RWPE1 (cell line): ENCODE data around the gene SSX7.
"Not testable (repeated sequence)": the region's sequence is repeated elsewhere in the genome, so short reads cannot be mapped to it uniquely, and the experiment has no call there.

Experiments
- CTCF ChIA-PET: fragments of 350-600 bp; sonication (Branson Sonifier 250); formaldehyde crosslinking; extraction: SDS; loops from one replicate; lab custom pipeline; 2021; lab: Yijun Ruan, JAX
- POLR2A ChIA-PET: fragments of 400-600 bp; formaldehyde crosslinking; extraction: SDS; loops from one replicate; lab custom pipeline; 2020; ENCODE audit warnings: antibody characterized with exemption; ENCODE audit not compliant: low non-redundant PET; lab: Yijun Ruan, JAX
- DNase-seq: peaks from one replicate; pipeline ENCODE4 v3.0.0; 2012; ENCODE audit warnings: low spot score
- H3K27ac ChIP-seq: fragments of 450-650 bp; 2 replicates; pipeline ENCODE4 v1.5.1; 2017
- TF ChIP-seq, protein P1 (sequence below): fragments of 450-650 bp; conservative IDR thresholded peaks from 2 replicates; pipeline ENCODE4 v1.5.1; 2017; ENCODE audit warnings: low read depth, mild to moderate bottlenecking

Gene SSX7, protein sequence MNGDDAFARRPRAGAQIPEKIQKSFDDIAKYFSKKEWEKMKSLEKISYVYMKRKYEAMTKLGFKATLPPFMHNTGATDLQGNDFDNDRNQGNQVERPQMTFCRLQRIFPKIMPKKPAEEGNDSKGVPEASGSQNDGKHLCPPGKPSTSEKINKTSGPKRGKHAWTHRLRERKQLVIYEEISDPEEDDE

DNA sequence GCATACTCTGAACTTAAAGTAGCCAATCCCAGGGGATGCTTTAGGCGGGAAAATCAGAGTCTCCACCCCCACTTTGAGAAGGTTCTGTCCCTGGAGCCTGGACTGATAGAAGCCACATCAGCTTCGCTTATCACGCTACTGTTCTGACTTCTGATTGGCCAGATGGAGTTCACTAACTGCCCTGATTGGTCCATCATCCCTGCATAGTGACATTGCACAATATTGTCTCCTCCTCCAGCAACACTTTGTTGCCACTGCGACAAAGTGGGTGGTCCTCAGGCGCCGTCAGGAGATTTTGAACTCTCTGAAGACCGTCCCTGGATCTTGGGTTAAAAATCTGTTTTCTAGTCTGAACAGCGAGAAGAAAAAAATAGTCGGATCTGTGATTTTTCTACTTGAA, at the start of gene SSX7:
SSX7 (minus strand) TSS at position 101 of the 400 bp plus-strand sequence. CDS start 1,428 bp downstream, outside the sequence.
- DNase-seq, POLR2A ChIA-PET, CTCF ChIA-PET, H3K27ac ChIP-seq: not testable (repeated sequence)

DNA sequence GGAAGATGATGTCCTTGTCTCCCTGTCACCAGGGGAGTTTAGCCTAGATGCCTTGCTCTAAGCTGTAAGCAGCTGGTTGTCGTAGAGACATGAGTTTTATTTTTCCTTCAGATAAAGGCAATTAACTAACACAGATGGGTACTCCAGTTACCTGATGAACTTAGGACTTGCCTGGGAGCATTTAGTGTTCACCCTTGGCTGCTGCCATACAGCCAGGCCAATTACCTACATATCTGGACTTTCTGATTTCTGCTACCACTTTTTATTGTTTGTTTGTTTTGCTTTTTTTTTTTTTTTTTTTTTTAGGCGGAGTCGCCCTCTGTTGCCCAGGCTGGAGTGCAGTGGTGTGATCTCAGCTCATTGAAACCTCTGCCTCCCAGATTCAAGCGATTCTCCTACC, 37.3 kb upstream of the SSX7 start:
- DNase-seq, H3K27ac ChIP-seq, CTCF ChIA-PET, POLR2A ChIA-PET: not testable (repeated sequence)

DNA sequence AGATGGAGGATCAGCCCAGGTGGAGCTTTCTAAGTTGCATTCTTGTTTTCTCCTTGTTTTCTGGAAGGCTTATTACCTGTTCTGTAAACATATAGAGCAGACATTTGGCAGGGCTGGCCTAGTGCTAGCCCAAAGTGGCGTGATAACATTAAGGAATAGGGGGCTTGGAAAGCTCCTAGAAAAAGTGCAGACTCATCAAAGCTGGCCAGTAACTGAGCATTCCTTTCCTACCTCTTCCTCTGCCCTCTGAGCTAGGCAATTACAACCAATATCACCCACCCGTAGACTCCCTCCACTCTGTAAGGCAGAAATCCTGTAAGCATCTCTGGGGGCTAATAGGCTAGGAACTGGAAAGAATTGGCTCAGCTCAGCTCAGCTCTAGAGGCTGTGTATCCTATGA, 7.5 kb upstream of the SSX7 start:
- DNase-seq, H3K27ac ChIP-seq, CTCF ChIA-PET, POLR2A ChIA-PET: not testable (repeated sequence)

DNA sequence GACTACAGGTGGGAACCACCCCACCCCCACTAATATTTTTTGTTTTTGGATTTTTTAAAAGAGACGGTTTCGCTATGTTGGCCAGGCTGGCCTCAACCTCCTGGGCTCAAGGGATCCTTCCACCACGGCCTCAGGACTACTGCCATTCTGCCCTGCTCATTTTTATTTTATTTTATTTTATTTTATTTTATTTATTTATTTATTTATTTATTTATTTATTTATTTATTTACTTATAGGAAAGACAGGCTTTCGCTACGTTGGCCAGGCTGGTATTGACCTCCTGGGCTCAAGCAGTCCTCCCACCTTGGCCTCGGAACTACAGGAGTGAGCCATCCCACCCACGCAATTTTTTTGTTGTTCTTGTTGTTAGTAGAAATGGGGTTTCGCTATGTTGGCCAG, 775 bp upstream of the SSX7 start:
- DNase-seq, H3K27ac ChIP-seq, CTCF ChIA-PET, POLR2A ChIA-PET: not testable (repeated sequence)

DNA sequence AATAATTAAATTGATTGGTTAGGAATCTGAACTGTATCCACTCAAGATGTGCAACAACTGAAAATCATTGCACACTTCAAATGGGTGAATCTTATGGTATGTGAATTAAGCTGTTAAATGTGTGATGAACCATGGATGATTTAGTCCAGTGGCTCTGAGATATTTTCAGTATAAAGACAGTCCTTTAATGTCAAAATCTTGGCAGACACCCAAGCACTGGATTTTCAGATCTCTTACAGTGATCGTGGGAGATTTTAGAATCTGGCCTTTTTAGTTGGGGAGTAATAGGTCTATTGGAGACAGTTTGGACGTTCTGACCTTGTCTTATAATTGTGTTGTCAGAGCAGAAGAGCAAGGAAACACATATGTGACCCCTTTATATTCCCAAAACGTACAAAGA, 4.0 kb downstream of the SSX7 start:
- H3K27ac ChIP-seq, CTCF ChIA-PET, POLR2A ChIA-PET, DNase-seq: not testable (repeated sequence)

DNA sequence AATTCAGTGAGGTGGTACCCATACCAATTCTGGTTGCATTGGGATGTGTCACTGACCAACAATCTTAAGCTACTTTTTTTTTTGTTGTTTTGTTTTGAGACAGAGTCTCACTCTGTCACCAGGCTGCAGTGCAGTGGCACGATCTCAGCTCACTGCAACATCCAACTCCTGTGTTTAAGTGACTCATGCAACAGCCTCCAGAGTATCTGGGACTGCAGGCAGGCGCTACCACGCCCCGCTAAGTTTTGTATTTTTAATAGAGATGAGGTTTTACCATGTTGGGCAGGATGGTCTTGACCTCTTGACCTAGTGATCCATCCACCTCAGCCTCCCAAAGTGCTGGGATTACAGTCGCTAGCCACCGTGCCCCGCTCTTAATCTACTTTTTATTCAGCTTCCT, 5.7 kb downstream of the SSX7 start:
- POLR2A ChIA-PET, DNase-seq, CTCF ChIA-PET, H3K27ac ChIP-seq: not testable (repeated sequence)

DNA sequence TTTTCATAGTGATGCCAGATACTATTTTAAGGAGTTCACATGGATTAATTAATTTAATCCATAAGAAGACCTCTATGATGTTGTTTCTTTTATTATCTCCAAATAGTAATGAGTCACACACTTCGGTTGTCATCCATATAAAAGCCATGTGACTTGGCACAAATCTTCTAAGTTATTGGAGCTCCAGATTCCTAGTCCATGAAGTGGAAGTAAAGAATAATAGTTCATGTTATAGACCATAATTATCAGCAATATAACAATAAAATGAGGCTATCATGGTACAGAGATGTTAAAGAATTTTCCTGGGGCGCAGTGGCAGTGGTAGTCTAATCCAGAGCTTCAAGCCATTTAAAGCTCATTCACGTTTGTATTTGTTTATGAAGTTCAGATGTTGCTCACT, 26.2 kb downstream of the SSX7 start:
- CTCF ChIA-PET, POLR2A ChIA-PET, H3K27ac ChIP-seq, DNase-seq: not testable (repeated sequence)

DNA sequence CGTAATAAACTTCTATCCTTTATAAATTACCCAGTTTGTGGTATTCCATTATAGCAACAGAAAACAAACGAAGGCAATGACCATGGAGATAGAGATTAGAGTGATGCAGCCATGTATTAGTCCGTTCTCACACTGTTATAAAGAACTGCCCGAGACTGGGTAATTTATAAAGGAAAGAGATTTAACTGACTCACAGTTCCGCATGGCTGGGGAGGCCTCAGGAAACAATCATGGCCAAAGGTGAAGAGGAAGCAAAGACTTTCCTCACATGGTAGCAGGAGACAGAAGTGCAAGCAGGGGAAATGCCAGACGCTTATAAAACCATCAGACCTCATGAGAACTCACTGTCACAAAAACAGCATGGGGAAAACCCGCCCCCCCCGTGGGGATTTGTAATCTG, 34.0 kb downstream of the SSX7 start:
- POLR2A ChIA-PET, DNase-seq, CTCF ChIA-PET, H3K27ac ChIP-seq: not testable (repeated sequence)

DNA sequence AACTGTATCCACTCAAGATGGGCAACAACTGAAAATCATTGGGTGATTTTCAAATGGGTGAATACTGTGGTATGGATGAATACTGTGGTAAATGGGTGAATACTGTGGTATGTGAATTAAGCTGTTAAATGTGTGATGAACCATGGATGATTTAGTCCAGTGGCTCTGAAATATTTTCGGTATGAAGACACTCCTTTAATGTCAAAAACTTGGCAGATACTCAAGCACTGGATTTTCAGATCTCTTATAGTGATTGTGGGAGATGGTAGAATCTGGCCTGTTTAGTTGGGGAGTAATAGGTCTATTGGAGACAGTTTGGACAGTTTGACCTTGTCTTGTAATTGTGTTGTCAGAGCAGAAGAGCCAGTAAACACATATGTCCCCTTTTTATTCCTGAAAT, 45.7 kb downstream of the SSX7 start:
- ChIA-PET CTCF (no interaction called here), POLR2A (no interaction called here)
- no peak for DNase-seq
- H3K27ac ChIP-seq: no peak overlapping the region
- TF ChIP-seq, protein P1, sequence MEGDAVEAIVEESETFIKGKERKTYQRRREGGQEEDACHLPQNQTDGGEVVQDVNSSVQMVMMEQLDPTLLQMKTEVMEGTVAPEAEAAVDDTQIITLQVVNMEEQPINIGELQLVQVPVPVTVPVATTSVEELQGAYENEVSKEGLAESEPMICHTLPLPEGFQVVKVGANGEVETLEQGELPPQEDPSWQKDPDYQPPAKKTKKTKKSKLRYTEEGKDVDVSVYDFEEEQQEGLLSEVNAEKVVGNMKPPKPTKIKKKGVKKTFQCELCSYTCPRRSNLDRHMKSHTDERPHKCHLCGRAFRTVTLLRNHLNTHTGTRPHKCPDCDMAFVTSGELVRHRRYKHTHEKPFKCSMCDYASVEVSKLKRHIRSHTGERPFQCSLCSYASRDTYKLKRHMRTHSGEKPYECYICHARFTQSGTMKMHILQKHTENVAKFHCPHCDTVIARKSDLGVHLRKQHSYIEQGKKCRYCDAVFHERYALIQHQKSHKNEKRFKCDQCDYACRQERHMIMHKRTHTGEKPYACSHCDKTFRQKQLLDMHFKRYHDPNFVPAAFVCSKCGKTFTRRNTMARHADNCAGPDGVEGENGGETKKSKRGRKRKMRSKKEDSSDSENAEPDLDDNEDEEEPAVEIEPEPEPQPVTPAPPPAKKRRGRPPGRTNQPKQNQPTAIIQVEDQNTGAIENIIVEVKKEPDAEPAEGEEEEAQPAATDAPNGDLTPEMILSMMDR: no peak

DNA sequence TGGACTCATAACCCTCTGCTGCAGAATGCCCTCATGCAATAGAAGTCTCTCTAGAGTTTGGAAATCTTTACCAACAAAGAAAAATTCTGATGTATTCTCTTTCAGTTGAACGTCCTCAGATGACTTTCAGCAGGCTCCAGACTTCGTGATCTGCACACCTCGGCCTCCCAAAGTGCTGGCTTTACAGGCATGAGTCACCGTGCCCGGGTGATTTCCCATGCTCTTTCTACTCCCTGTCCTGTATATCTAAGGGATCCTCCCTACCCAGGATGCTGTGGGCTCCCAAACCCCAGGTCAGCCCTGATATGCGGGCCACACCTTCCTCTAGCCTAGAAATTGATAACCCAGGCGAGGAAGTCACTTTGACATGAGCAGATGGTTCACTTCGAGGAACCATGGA, 51.5 kb downstream of the SSX7 start:
- POLR2A ChIA-PET, DNase-seq: not testable (repeated sequence)

DNA sequence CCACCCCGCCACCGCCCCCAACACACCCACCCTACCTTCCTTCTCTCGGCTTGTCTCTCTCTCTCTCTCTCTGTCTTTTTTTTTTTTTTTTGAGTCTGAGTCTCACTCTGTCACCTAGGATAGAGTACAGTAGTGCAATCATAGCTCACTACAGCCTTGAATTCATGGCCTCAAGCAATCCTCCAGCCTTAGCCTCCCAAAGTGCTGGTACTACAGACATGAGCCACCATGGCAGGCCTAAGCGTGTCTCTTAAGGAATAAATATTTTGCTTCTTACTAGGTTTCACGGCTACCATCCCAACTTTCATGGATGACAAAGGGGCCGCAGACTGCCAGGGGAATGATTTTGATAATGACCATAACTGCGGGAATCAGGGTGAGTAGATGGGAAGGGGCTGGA, 55.8 kb downstream of the SSX7 start:
- TF ChIP-seq, protein P1: no peak
- POLR2A ChIA-PET: no interaction called here
- CTCF ChIA-PET: no interaction called here
- H3K27ac ChIP-seq: no peak overlapping the region
- no peak for DNase-seq

More for the DNA sequence above, 51.5 kb downstream of the SSX7 start:
- H3K27ac ChIP-seq, CTCF ChIA-PET: not testable (repeated sequence)
